GM23248 (cell line): ENCODE measurements around the gene ACP1. TPM values are rescaled to one million over a fixed set of nuclear protein-coding genes. Genes with fewer than 3 reads are reported as not detected.

Source experiments
- DNase-seq: peaks from one replicate; pipeline ENCODE4 v3.0.0-alpha.2; 2015
- H2AFZ ChIP-seq: fragments of 200-600 bp; sonication (generic); 2 replicates; pipeline ENCODE4 v1.6.1; 2016; ENCODE audit warnings: antibody characterized with exemption
- H3F3A ChIP-seq: fragments of 200-600 bp; sonication (generic); 2 replicates; pipeline ENCODE4 v1.6.1; 2016; ENCODE audit warnings: mild to moderate bottlenecking, antibody characterized with exemption, mixed run types; ENCODE audit not compliant: insufficient read depth
- H3K27ac ChIP-seq: fragments of 200-600 bp; sonication (generic); 2 replicates; pipeline ENCODE4 v1.5.1; 2016; ENCODE audit warnings: mild to moderate bottlenecking
- H3K27me3 ChIP-seq: fragments of 200-600 bp; sonication (generic); replicated peaks from 2 replicates; pipeline ENCODE4 v1.6.1; 2016; ENCODE audit warnings: mild to moderate bottlenecking; ENCODE audit not compliant: insufficient read depth
- H3K36me3 ChIP-seq: fragments of 200-600 bp; sonication (generic); 2 replicates; pipeline ENCODE4 v1.6.1; 2016; ENCODE audit warnings: low read depth, mild to moderate bottlenecking
- H3K4me1 ChIP-seq: fragments of 200-600 bp; sonication (generic); 2 replicates; pipeline ENCODE4 v1.6.1; 2016; ENCODE audit warnings: mild to moderate bottlenecking; ENCODE audit not compliant: insufficient read depth
- H3K4me2 ChIP-seq: fragments of 200-600 bp; sonication (generic); one replicate; pipeline ENCODE4 v1.6.1; 2016; ENCODE audit warnings: mild to moderate bottlenecking; ENCODE audit not compliant: unreplicated experiment
- H3K4me3 ChIP-seq: fragments of 200-600 bp; sonication (generic); 2 replicates; pipeline ENCODE4 v1.5.1; 2016; ENCODE audit warnings: mild to moderate bottlenecking
- H3K79me2 ChIP-seq: fragments of 200-600 bp; sonication (generic); 2 replicates; pipeline ENCODE4 v1.6.1; 2016; ENCODE audit warnings: mild to moderate bottlenecking; ENCODE audit not compliant: insufficient read depth
- H3K9ac ChIP-seq: fragments of 200-600 bp; sonication (generic); 2 replicates; pipeline ENCODE4 v1.6.1; 2016; ENCODE audit warnings: mild to moderate bottlenecking
- H3K9me2 ChIP-seq: fragments of 200-600 bp; sonication (generic); 2 replicates; pipeline ENCODE4 v1.6.1; 2016; ENCODE audit warnings: mixed run types, mild to moderate bottlenecking, moderate library complexity; ENCODE audit not compliant: insufficient read depth
- H3K9me3 ChIP-seq: fragments of 200-600 bp; sonication (generic); one replicate; pipeline ENCODE4 v1.6.1; 2017; ENCODE audit warnings: low read depth
- H4K20me1 ChIP-seq: fragments of 200-600 bp; sonication (generic); 2 replicates; pipeline ENCODE4 v1.6.0; 2016; ENCODE audit not compliant: insufficient read depth
- EZH2 ChIP-seq: fragments of 200-600 bp; sonication (generic); IDR thresholded peaks from 2 replicates; pipeline ENCODE4 v1.6.1; 2018; ENCODE audit warnings: antibody characterized with exemption, mild to moderate bottlenecking; ENCODE audit not compliant: insufficient read depth, poor library complexity, severe bottlenecking
- EZH2phosphoT487 ChIP-seq: fragments of 200-600 bp; sonication (generic); IDR thresholded peaks from 2 replicates; pipeline ENCODE4 v1.6.1; 2018; ENCODE audit warnings: antibody characterized with exemption, moderate library complexity, mild to moderate bottlenecking, low read depth; ENCODE audit not compliant: insufficient read depth
- WGBS, 2 experiments: methylation state at CpG; one replicate each; pipeline ENCODE4 v1.1.6; 2015 to 2017; ENCODE audit warnings: low lambda C conversion rate in 2 of 2, low coverage in 1 of 2; ENCODE audit errors: missing lambda C conversion rate in 2 of 2; 5-methylcytosine and 5-hydroxymethylcytosine counted together
- in situ Hi-C: fragments of 300-500 bp; cut with MboI; formaldehyde crosslinking; loops from 2 replicates; pipeline ENCODE4 v1.15.0; 2020
- polyA plus RNA-seq: library from polyadenylated mRNA; unstranded; fragments of >200 nt; fragmentation: Nextera tagmentation; extraction: Ambion mirVana; gene quantifications from 2 replicates; pipeline ENCODE4 v1.2.1, GENCODE V29; 2016
- total RNA-seq: library from RNA; depleted of rRNA; stranded (reverse); fragments of >200 nt; shearing (Covaris generic); gene quantifications from 2 replicates; pipeline ENCODE4 v1.2.3, GENCODE V29; 2014

ACP1 gene
- total and polyA plus RNA-seq, 2 experiments from 2014 or later: 116 to 156 TPM

GRCh38 chr2:296354-296753, 31.6 kb downstream of the ACP1 start:
- Histone ChIP-seq H3K4me2 (no peak overlapping the region), H3K4me1 (no peaks in the 10 kb centered on the region), H3K36me3 (no peaks in the 10 kb centered on the region), H3K4me3 (no peak overlapping the region), H3K9ac (no peak overlapping the region), H3K79me2 (no peaks in the 10 kb centered on the region), H3K27ac (no peak overlapping the region), H3F3A (no peaks in the 10 kb centered on the region), H2AFZ (no peak overlapping the region), H3K9me2 (no peaks in the 10 kb centered on the region), H3K9me3 (no peaks in the 10 kb centered on the region), H4K20me1 (no peaks in the 10 kb centered on the region), H3K27me3 (no peaks in the 10 kb centered on the region; the same call in 1 of the 2 replicates)
- whole genome bisulfite sequencing, 2 experiments: 28 to 29% methylated on average over 3 of the region's 3 CpGs
- DNase-seq: no peak
- TF ChIP-seq EZH2: no peak
- TF ChIP-seq EZH2phosphoT487: no peak
- in situ Hi-C loops: no loop called here

- Histone ChIP-seq H2AFZ (no peak overlapping the region), H3K27ac (no peak overlapping the region), H3K4me3 (no peak overlapping the region), H4K20me1 (no peaks in the 10 kb centered on the region), H3F3A (no peaks in the 10 kb centered on the region), H3K79me2 (no peaks in the 10 kb centered on the region), H3K27me3 (no peaks in the 10 kb centered on the region), H3K4me1 (no peaks in the 10 kb centered on the region), H3K9me3 (no peaks in the 10 kb centered on the region), H3K36me3 (no peaks in the 10 kb centered on the region), H3K4me2 (no peak overlapping the region), H3K9ac (no peak overlapping the region), H3K9me2 (no peaks in the 10 kb centered on the region)
- in situ Hi-C loops: no loop called here
- 63% methylated on average over 9 of the region's 9 CpGs for WGBS, 2 experiments
- TF ChIP-seq EZH2 (no peak), EZH2phosphoT487 (no peak)
- no peak for DNase-seq
Observed at GRCh38 chr2:305366-305765, 40.6 kb downstream of the ACP1 start.

GRCh38 chr2:309148-309953, 44.6 kb downstream of the ACP1 start:
- no peaks in the 10 kb centered on the region for H3K9me3 ChIP-seq
- H3K4me3 ChIP-seq: no peak overlapping the region
- no peaks in the 10 kb centered on the region for H3K9me2 ChIP-seq
- in situ Hi-C loops: no loop called here
- no peaks in the 10 kb centered on the region for H4K20me1 ChIP-seq
- H3F3A ChIP-seq: no peaks in the 10 kb centered on the region
- no peaks in the 10 kb centered on the region for H3K27me3 ChIP-seq
- H3K27ac ChIP-seq: no peak overlapping the region
- no peak overlapping the region for H3K4me2 ChIP-seq
- no peak for DNase-seq
- H2AFZ ChIP-seq: no peak overlapping the region
- no peak for TF ChIP-seq EZH2
- TF ChIP-seq EZH2phosphoT487: no peak
- no peaks in the 10 kb centered on the region for H3K4me1 ChIP-seq
- H3K9ac ChIP-seq: no peak overlapping the region
- H3K36me3 ChIP-seq: no peaks in the 10 kb centered on the region
- H3K79me2 ChIP-seq: no peaks in the 10 kb centered on the region
- 53 to 67% methylated on average over 11 to 13 of the region's 13 CpGs for WGBS, 2 experiments

GRCh38 chr2:309954-310510, 45.3 kb downstream of the ACP1 start:
- Histone ChIP-seq H3K4me3 (no peak overlapping the region), H3K9me2 (no peaks in the 10 kb centered on the region), H3K4me1 (no peaks in the 10 kb centered on the region), H3K9me3 (no peaks in the 10 kb centered on the region), H3K36me3 (no peaks in the 10 kb centered on the region), H3K27ac (no peak overlapping the region), H3F3A (no peaks in the 10 kb centered on the region), H3K9ac (no peak overlapping the region), H3K27me3 (no peaks in the 10 kb centered on the region), H2AFZ (no peak overlapping the region), H3K4me2 (no peak overlapping the region), H4K20me1 (no peaks in the 10 kb centered on the region), H3K79me2 (no peaks in the 10 kb centered on the region)
- TF ChIP-seq EZH2phosphoT487 (no peak), EZH2 (no peak)
- DNase-seq: no peak
- 74 to 80% methylated on average over 10 of the region's 10 CpGs for WGBS, 2 experiments
- in situ Hi-C loops: no loop called here

GRCh38 chr2:310994-311393, 46.2 kb downstream of the ACP1 start:
- no peaks in the 10 kb centered on the region for H3K79me2 ChIP-seq
- H3K9me2 ChIP-seq: no peaks in the 10 kb centered on the region
- no peaks in the 10 kb centered on the region for H3K4me1 ChIP-seq
- H3K9me3 ChIP-seq: no peaks in the 10 kb centered on the region
- H3K4me2 ChIP-seq: no peak overlapping the region
- no peaks in the 10 kb centered on the region for H3K27me3 ChIP-seq
- TF ChIP-seq EZH2 (no peak), EZH2phosphoT487 (no peak)
- H3F3A ChIP-seq: no peaks in the 10 kb centered on the region
- DNase-seq: no peak
- 54 to 56% methylated on average over 5 of the region's 5 CpGs for WGBS, 2 experiments
- no peaks in the 10 kb centered on the region for H3K36me3 ChIP-seq
- no peak overlapping the region for H3K9ac ChIP-seq
- H3K4me3 ChIP-seq: no peak overlapping the region
- H4K20me1 ChIP-seq: no peaks in the 10 kb centered on the region
- in situ Hi-C loops: no loop called here
- no peak overlapping the region for H2AFZ ChIP-seq
- H3K27ac ChIP-seq: no peak overlapping the region
